Measurements from ENCODE around the gene MEOX1.
"Not testable (repeated sequence)": the region's sequence is repeated elsewhere in the genome, so short reads cannot be mapped to it uniquely, and the experiment has no call there.

Gene MEOX1

GRCh38 chr17:43661699-43662412, at the start of gene MEOX1:
MEOX1 (minus strand) TSS chr17:43661922; CDS start chr17:43661534, 388 bp downstream.
- no peak for DNase-seq (ENCODE audit: low read depth, low spot score)

- DNase-seq (ENCODE audit: low read depth, low spot score) = no peak
These were observed 48.4 kb upstream of the MEOX1 start for GRCh38 chr17:43710101-43710500.

- DNase-seq (ENCODE audit: low read depth, low spot score) = no peak
These were observed 47.5 kb upstream of the MEOX1 start for GRCh38 chr17:43709210-43709609.

DNA sequence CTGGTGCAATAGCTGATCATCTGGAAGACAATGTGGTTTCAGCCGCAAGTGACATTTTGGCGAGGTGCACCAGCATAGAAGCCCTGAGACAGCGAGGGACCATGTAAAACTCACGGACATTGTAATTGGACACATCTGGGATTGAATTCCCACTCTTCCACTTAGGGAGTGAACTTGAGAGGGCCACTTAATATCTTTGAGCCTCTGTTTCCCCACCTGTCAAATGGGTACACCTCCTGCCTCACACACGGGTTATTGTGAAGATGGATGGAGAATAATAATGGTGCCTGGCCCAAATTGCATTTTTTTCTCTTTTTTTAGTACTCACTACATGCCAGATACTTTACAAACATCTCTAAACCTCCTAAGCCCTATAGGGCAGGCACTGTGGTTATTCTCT, 45.5 kb upstream of the MEOX1 start:
- no peak for DNase-seq (ENCODE audit: low read depth, low spot score)

DNA sequence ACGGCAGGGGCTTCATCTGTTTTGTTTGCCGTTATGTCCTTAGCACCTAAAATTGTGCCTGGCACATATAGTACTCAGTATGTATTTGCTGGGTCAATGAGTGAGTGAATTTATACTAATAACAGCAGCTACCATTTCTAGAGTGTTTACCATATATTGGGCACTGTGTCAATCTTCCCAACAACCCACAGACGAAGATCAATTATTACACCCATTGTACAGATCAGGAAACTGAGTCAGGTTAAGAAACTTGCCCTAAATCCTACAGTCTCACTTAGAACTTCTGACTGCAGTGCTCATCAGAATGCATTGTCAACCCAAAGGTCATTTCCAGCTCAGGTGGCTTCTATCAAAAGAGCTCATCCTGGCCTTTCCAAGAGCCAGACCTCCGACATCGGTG, 44.5 kb upstream of the MEOX1 start:
- DNase-seq (ENCODE audit: low read depth, low spot score) = no peak

GRCh38 chr17:43703630-43704029, 41.9 kb upstream of the MEOX1 start:
- DNase-seq (ENCODE audit: low read depth, low spot score) = no peak

GRCh38 chr17:43702637-43703036, 40.9 kb upstream of the MEOX1 start:
- no peak for DNase-seq (ENCODE audit: low read depth, low spot score)

DNA sequence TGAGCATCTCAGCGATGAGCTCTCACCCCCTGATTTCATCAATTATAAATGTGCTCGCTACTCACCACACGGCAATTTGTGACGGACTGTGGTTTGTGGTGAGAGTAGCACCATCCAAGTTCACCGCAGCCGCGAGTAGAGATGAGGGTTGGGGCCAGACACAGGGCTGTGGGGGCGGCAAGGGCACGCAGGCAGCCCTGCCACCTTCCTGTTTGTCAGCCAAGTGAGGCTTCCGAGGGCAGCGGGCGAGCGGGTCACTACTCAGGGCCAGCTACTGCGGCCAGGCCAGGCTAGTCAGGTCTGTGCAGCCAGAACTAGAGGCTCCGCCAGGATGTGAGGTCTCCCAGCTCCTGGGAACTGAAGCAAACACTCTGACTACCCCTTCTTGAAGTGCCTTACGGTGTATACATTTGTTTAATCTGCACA, 39.6 kb upstream of the MEOX1 start:
- DNase-seq (ENCODE audit: low read depth, low spot score) = no peak

DNA sequence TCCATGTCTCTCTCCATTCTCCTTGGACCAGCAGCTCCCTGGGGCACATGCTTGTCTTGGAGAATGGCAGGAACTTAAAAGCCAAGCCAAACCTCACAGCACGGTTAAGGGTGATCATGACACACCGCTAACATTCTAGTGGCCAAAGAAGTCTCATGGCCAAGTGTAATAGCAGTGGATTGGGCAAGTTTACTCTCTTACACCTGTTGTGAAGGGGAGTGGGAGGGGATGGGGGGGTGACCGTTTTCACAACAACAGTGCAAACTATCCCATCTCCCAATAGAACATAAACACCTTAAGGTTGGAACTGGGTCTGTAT, 37.7 kb upstream of the MEOX1 start:
- no peak for DNase-seq (ENCODE audit: low read depth, low spot score)

GRCh38 chr17:43698678-43699437, 37.1 kb upstream of the MEOX1 start:
- DNase-seq (ENCODE audit: low read depth, low spot score) = no peak

- DNase-seq (ENCODE audit: low read depth, low spot score) = no peak
These were observed 36.2 kb upstream of the MEOX1 start for GRCh38 chr17:43697937-43698336.

GRCh38 chr17:43696891-43697290, 35.2 kb upstream of the MEOX1 start:
- no peak for DNase-seq (ENCODE audit: low read depth, low spot score)

- no peak for DNase-seq (ENCODE audit: low read depth, low spot score)
These were observed 34.5 kb upstream of the MEOX1 start for GRCh38 chr17:43695970-43696865.

DNA sequence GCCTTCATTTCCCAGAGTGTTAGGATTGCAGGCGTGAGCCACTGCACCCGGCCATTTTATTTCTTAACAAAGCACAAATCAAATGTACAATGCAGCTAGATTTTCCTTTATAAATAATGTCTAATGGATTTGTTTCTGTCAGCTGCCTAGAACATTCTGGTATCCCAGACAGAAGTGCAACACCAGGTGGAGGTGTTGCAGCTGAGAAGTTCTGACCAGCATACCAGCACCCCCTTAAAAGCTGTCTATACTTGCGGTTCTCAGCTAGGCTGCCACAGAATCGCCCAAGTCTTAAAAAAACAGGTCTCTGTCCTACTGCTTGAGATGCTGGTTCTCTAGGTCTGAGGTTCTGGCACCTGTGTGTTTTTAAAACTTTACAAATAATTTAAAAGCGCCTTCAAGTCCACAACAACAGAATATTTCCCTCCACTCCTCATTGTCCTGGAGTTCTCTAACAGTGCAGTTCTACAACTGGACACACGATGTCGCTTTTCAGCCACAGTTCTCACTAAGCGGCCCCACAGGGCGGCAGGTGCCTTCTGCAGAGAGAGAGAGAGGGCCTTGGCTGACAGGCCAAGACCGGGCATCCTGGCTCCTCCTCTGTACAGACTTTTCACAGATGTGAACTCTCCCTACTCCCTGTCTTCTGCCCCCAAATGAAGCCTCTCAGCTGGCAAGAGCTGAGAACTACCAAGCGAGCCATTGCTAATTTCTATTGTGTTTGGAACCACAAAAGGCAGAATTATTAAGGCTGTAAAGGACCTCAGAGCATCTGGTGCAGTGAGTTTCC, 32.6 kb upstream of the MEOX1 start:
- no peak for DNase-seq (ENCODE audit: low read depth, low spot score)

DNA sequence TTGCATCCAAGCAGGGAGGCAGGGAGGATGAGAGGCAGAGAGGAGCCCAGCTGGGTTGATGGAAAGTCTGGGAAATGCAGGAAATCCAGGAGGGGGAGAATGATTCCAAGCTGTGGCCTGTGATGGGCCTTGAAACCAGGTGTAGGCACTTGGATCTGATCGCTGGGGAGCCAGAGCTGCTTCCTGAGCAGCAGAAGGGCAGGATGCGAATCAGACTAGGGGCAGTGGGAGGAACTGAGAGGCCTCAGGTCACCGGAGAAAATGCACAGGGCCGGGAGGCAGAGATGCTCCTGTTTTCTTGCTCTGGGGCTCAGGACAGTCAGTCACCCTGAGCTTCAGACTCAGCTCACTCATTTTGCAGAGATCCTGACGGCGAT, 29.6 kb upstream of the MEOX1 start:
- no peak for DNase-seq (ENCODE audit: low read depth, low spot score)

DNA sequence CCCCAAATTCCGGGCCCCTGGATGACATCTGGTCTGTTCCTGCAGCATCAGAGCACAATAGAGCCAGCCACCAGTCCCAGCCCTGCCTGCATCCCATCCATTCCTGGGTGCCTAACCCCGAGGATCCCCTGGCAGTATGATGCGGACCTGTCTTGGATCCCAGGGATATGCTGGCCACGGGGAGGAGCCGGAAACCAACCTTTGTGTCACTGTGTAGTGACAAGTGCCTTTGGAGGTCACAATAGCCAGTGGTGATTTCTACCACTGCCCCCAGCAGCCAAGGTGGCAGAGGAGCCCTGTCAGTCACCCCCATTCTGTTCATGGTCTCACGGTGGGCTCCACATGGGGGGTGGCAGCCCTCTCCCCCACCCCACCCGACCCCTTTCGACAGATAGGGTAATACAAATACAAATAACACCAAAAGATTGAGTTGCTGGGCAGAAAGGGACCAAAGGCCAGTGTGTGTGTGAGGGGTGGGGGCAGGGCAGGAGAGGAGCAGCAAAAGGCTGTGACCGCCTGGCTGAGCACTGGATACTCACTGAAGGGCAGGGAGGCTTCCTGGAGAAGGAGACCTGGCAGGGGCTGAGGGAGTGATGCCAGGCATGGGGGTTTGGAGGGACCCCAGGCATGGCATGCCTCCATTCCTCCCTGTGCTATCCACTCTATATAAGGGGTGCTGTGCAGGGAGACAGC, 29.0 kb upstream of the MEOX1 start:
- DNase-seq (ENCODE audit: low read depth, low spot score) = no peak

DNA sequence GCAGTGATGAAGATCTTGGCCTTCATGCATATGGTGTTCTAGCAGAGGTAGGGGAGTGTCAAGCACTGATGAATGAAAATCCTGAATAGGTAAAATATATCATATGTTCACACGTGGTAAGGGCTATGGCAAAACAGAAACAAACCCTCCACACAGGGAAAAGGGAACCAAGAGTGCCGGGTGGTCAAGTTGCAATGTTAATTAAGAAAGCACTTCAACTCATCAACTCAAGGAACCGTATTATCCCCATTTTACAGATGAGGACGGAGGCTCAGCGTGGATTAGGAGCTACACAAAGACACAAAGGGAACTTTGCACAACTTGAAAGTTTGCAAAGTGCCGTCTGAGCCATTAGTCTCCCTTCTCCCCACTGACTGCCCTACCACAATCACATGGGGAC, 28.1 kb upstream of the MEOX1 start:
- DNase-seq (ENCODE audit: low read depth, low spot score) = no peak

DNA sequence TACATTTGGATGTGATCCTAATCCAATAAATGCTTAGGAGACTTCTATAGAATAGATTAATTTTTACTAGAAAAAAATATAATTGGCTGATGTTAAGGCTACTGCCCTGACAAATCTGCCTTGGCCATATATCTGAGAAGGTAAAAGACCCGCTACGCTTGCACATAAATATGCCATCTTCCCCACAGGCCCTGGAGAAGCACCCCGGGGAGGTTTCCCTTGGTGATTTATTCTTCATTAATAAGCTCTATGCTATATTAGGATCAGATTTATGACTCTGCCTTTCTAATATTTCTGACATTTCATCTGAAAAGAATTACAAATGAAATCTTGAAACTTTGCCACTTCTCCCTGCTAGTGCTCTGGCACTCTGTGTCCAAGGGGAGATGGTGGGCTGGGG, 27.4 kb upstream of the MEOX1 start:
- no peak for DNase-seq (ENCODE audit: low read depth, low spot score)

GRCh38 chr17:43686957-43687356, 25.2 kb upstream of the MEOX1 start:
- DNase-seq (ENCODE audit: low read depth, low spot score) = not testable (repeated sequence)

DNA sequence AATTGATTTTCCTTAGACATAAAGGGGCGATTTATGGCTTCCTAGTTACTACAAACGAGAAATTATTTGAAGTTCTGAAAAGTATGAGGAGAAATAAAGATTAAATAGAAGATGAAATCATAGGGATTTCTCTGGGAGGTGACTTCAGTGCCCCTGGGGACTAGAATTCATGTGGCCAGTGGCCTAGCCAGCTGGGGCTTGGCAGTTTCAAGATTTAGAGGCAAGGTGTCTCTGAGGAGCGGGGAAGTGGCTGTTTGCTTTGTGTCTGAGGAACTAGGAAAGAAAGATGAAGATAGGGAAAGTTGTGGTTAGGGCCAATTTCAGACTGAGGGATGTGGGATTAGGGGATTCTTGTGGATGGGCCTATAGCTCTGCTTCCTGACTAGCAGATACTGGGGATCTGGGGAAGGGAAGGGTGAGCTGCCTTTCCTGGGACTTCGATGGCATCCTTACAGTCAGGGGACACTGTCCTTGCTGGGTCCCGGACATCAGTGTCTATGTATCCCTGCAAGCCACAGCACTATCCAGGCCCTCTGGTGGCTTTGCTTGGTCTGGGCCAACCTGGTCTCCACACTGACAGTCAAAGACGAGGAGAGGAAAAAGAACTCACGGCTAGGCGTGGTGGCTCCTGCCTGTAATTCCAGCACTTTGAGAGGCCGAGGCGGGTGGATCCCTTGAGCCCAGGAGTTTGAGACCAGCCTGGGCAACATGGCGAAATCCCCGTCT, 22.4 kb upstream of the MEOX1 start:
- no peak for DNase-seq (ENCODE audit: low read depth, low spot score)

Data from brain pericyte (primary cell).